H9 (cell line): ENCODE results near the gene TMEM121. TPM values are rescaled to one million over a fixed set of nuclear protein-coding genes. Genes with fewer than 3 reads are reported as not detected.

ENCODE experiments used
- DNase-seq: peaks from one replicate; pipeline ENCODE4 v3.0.0-alpha.2; 2017
- H2AFZ ChIP-seq: one replicate; pipeline ENCODE4 v1.6.1; 2013; ENCODE audit warnings: mild to moderate bottlenecking, low read length, control low read depth, moderate library complexity
- H2AK5ac ChIP-seq: 2 replicates; pipeline ENCODE4 v1.6.1; 2013; ENCODE audit warnings: low read length, control low read depth, mixed read lengths; ENCODE audit not compliant: insufficient read length
- H2BK120ac ChIP-seq: one replicate; pipeline ENCODE4 v1.6.1; 2013; ENCODE audit warnings: low read depth, mild to moderate bottlenecking, low read length, control low read depth, inconsistent platforms; ENCODE audit not compliant: poor library complexity, severe bottlenecking
- H2BK12ac ChIP-seq: 2 replicates; pipeline ENCODE4 v1.6.1; 2013; ENCODE audit warnings: low read length, control low read depth, mixed read lengths, low read depth; ENCODE audit not compliant: insufficient read length
- H2BK15ac ChIP-seq: 2 replicates; pipeline ENCODE4 v1.6.1; 2013; ENCODE audit warnings: low read depth, low read length, control low read depth
- H2BK20ac ChIP-seq: one replicate; pipeline ENCODE4 v1.6.1; 2013; ENCODE audit warnings: low read depth, mild to moderate bottlenecking, low read length, control low read depth, inconsistent platforms; ENCODE audit not compliant: poor library complexity, severe bottlenecking
- H2BK5ac ChIP-seq: 2 replicates; pipeline ENCODE4 v1.6.1; 2013; ENCODE audit warnings: low read length, control low read depth, mixed read lengths; ENCODE audit not compliant: insufficient read length
- H3K14ac ChIP-seq: 2 replicates; pipeline ENCODE4 v1.6.1; 2013; ENCODE audit warnings: low read length, control low read depth; ENCODE audit not compliant: insufficient read depth
- H3K18ac ChIP-seq: 2 replicates; pipeline ENCODE4 v1.6.1; 2013; ENCODE audit warnings: low read depth, mild to moderate bottlenecking, mixed read lengths, low read length, control low read depth; ENCODE audit not compliant: insufficient read length
- H3K23ac ChIP-seq: 2 replicates; pipeline ENCODE4 v1.6.1; 2013; ENCODE audit warnings: low read length, control low read depth, mixed read lengths, low read depth; ENCODE audit not compliant: insufficient read length
- H3K23me2 ChIP-seq: 2 replicates; pipeline ENCODE4 v1.6.1; 2013; ENCODE audit warnings: low read depth, mild to moderate bottlenecking, mixed read lengths, low read length, control low read depth; ENCODE audit not compliant: insufficient read length, poor library complexity, severe bottlenecking
- H3K27ac ChIP-seq: 2 replicates; pipeline ENCODE4 v1.5.1; 2013; ENCODE audit warnings: low read length, control low read depth, mixed read lengths, low read depth; ENCODE audit not compliant: insufficient read length
- H3K27me3 ChIP-seq: 2 replicates; pipeline ENCODE4 v1.6.1; 2013; ENCODE audit warnings: low read length, control low read depth, inconsistent platforms; ENCODE audit not compliant: insufficient read depth
- H3K4ac ChIP-seq: 2 replicates; pipeline ENCODE4 v1.6.1; 2013; ENCODE audit warnings: low read depth, mild to moderate bottlenecking, control low read depth, inconsistent platforms, low read length, moderate library complexity
- H3K4me1 ChIP-seq: 2 replicates; pipeline ENCODE4 v1.6.1; 2013; ENCODE audit warnings: low read length, control low read depth, inconsistent platforms; ENCODE audit not compliant: insufficient read depth
- H3K4me2 ChIP-seq: 2 replicates; pipeline ENCODE4 v1.6.1; 2013; ENCODE audit warnings: low read length, control low read depth, mixed read lengths; ENCODE audit not compliant: insufficient read length, insufficient read depth
- H3K56ac ChIP-seq: 2 replicates; pipeline ENCODE4 v1.6.1; 2013; ENCODE audit warnings: low read depth, mild to moderate bottlenecking, mixed read lengths, low read length, control low read depth; ENCODE audit not compliant: insufficient read length
- H3K79me1 ChIP-seq: 2 replicates; pipeline ENCODE4 v1.6.1; 2013; ENCODE audit warnings: low read depth, mild to moderate bottlenecking, moderate library complexity, low read length, control low read depth, inconsistent platforms; ENCODE audit not compliant: insufficient read depth, poor library complexity, severe bottlenecking
- H3K79me2 ChIP-seq: 2 replicates; pipeline ENCODE4 v1.6.1; 2013; ENCODE audit warnings: low read length, control low read depth, inconsistent platforms; ENCODE audit not compliant: insufficient read depth
- H3K9ac ChIP-seq: 2 replicates; pipeline ENCODE4 v1.6.1; 2013; ENCODE audit warnings: low read length, control low read depth, mixed read lengths; ENCODE audit not compliant: insufficient read length; ENCODE audit errors: extremely low read depth
- H3K9me3 ChIP-seq: one replicate; pipeline ENCODE4 v1.6.1; 2013; ENCODE audit warnings: low read depth, low read length, inconsistent platforms; ENCODE audit not compliant: control insufficient read depth
- H3T11ph ChIP-seq: one replicate; pipeline ENCODE4 v1.6.1; 2013; ENCODE audit warnings: mild to moderate bottlenecking, low read length, control low read depth, inconsistent platforms
- H4K20me1 ChIP-seq: one replicate; pipeline ENCODE4 v1.6.1; 2013; ENCODE audit not compliant: control insufficient read depth, insufficient read length, insufficient read depth
- H4K5ac ChIP-seq: 2 replicates; pipeline ENCODE4 v1.6.1; 2013; ENCODE audit warnings: low read depth, mild to moderate bottlenecking, mixed read lengths, low read length, control low read depth; ENCODE audit not compliant: insufficient read length
- H4K8ac ChIP-seq: replicated peaks from 2 replicates; pipeline ENCODE4 v1.6.1; 2013; ENCODE audit warnings: low read length, control low read depth, mixed read lengths, low read depth; ENCODE audit not compliant: insufficient read length
- H4K91ac ChIP-seq: 2 replicates; pipeline ENCODE4 v1.6.1; 2013; ENCODE audit warnings: low read depth, mild to moderate bottlenecking, moderate library complexity, mixed read lengths, low read length, control low read depth; ENCODE audit not compliant: insufficient read length
- H3K27ac Mint-ChIP-seq, 3 experiments: 2 replicates in 2 of 3; 3 replicates in 1 of 3; pipeline ENCODE4 v1.8.0; 2020 to 2021; ENCODE audit warnings: mixed read lengths in 3 of 3, mild to moderate bottlenecking in 1 of 3, moderate library complexity in 1 of 3
- H3K27me3 Mint-ChIP-seq: 2 replicates; pipeline ENCODE4 v1.8.0; 2021; ENCODE audit warnings: low read depth, mild to moderate bottlenecking, moderate library complexity, mixed read lengths
- H3K36me3 Mint-ChIP-seq, 3 experiments: 2 replicates in 2 of 3; 3 replicates in 1 of 3; pipeline ENCODE4 v1.8.0; 2020 to 2021; ENCODE audit warnings: low read depth in 3 of 3, mixed read lengths in 3 of 3; ENCODE audit not compliant: insufficient read depth in 1 of 3
- H3K4me1 Mint-ChIP-seq, 2 experiments: 2 replicates each; pipeline ENCODE4 v1.8.0; 2020; ENCODE audit warnings: mixed read lengths in 2 of 2
- H3K4me3 Mint-ChIP-seq, 2 experiments: 2 replicates in 1 of 2; 3 replicates in 1 of 2; pipeline ENCODE4 v1.8.0; 2020 to 2021; ENCODE audit warnings: mild to moderate bottlenecking in 2 of 2, mixed read lengths in 2 of 2, moderate library complexity in 1 of 2
- H3K9me3 Mint-ChIP-seq, 2 experiments: 2 replicates in 1 of 2; 3 replicates in 1 of 2; pipeline ENCODE4 v1.8.0; 2020; ENCODE audit warnings: mild to moderate bottlenecking in 2 of 2, mixed read lengths in 2 of 2, moderate library complexity in 1 of 2
- CTCF ChIP-seq: fragments of 200-600 bp; sonication (generic); conservative IDR thresholded peaks from 3 replicates; pipeline ENCODE4 v1.8.0; 2021; ENCODE audit warnings: antibody characterized with exemption, mild to moderate bottlenecking
- WGBS: extraction: QIAGEN DNeasy Blood & Tissue Kit; methylation state at CpG from one replicate; pipeline ENCODE4 v1.1.7; 2013; ENCODE audit warnings: missing lambda C conversion rate, low lambda C conversion rate, mixed read lengths; ENCODE audit not compliant: insufficient read length; ENCODE audit errors: extremely low coverage; 5-methylcytosine and 5-hydroxymethylcytosine counted together
- total RNA-seq: library from RNA; stranded (reverse); gene quantifications from 2 replicates; pipeline ENCODE4 v1.2.1, GENCODE V29; 2021

TMEM121 gene
- total RNA-seq, 1 experiment from 2014 or later, result 2.6 TPM

GRCh38 chr14:105531894-105532623 is 5.7 kb downstream of the TMEM121 start:
- H3K9me3 ChIP-seq, result no peaks in the 10 kb centered on the region
- H3K23me2 ChIP-seq, result peaks cover 2% of the 10 kb centered on the region
- H2BK5ac ChIP-seq, result no peak overlapping the region
- Mint-ChIP-seq H3K36me3 (no peaks in the 10 kb centered on the region; a peak in 2 of 7 replicates), H3K4me1 (no peaks in the 10 kb centered on the region), H3K9me3 (peaks cover 0 to 53% of the 10 kb centered on the region in 2 experiments; a peak in 2 of 5 replicates), H3K4me3 (no peak overlapping the region; a peak in 1 of 5 replicates), H3K27me3 (peaks cover 39% of the 10 kb centered on the region), H3K27ac (no peak overlapping the region)
- no peaks in the 10 kb centered on the region for H3K79me1 ChIP-seq
- H2BK15ac ChIP-seq, result no peak overlapping the region
- no peak overlapping the region for H2BK120ac ChIP-seq
- no CpG with 5 or more reads among the region's 19 CpGs for WGBS
- H3K4me1 ChIP-seq, result no peaks in the 10 kb centered on the region
- no peak overlapping the region for H4K91ac ChIP-seq
- H3K9ac ChIP-seq, result no peak overlapping the region
- no peak overlapping the region for H2AFZ ChIP-seq
- H3K4me2 ChIP-seq, result no peak overlapping the region
- no peak for TF ChIP-seq CTCF
- no peak overlapping the region for H3K18ac ChIP-seq
- H3K56ac ChIP-seq, result no peak overlapping the region
- H3K4ac ChIP-seq, result no peak overlapping the region
- H3K79me2 ChIP-seq, result no peaks in the 10 kb centered on the region
- H4K8ac ChIP-seq, result no peak overlapping the region
- no peak overlapping the region for H3K27ac ChIP-seq
- peaks cover 10% of the 10 kb centered on the region; the same call in 1 of the 2 replicates for H3K27me3 ChIP-seq
- H2BK12ac ChIP-seq, result no peak overlapping the region
- no peak overlapping the region for H3K14ac ChIP-seq
- H2AK5ac ChIP-seq, result no peak overlapping the region
- no peak overlapping the region for H3T11ph ChIP-seq
- no peak overlapping the region for H3K23ac ChIP-seq
- H4K20me1 ChIP-seq, result no peaks in the 10 kb centered on the region
- no peak for DNase-seq
- no peak overlapping the region for H2BK20ac ChIP-seq
- no peak overlapping the region for H4K5ac ChIP-seq
